NCI-H510A treated with DMSO at 0.1 percent for 48 hours (cell line): ENCODE measurements around the gene OR8D1.
"Not testable (repeated sequence)": the region's sequence is repeated elsewhere in the genome, so short reads cannot be mapped to it uniquely, and the experiment has no call there.

Experiments used
- DNase-seq: peaks from one replicate; lab custom pipeline; 2025; lab: John Stamatoyannopoulos, UW

OR8D1 gene

GRCh38 chr11:124285610-124286344 is 28.0 kb downstream of the OR8D1 start:
- DNase-seq, result no peak

GRCh38 chr11:124278261-124278660 is 35.5 kb downstream of the OR8D1 start:
- no peak for DNase-seq

- no peak for DNase-seq
These were observed 35.9 kb downstream of the OR8D1 start for GRCh38 chr11:124277804-124278203.

- no peak for DNase-seq
These were observed 36.5 kb downstream of the OR8D1 start for GRCh38 chr11:124277207-124277606.

- no peak for DNase-seq
These were observed 37.7 kb downstream of the OR8D1 start for GRCh38 chr11:124276081-124276480.

GRCh38 chr11:124274000-124274399 is 39.7 kb downstream of the OR8D1 start:
- DNase-seq, result no peak

GRCh38 chr11:124270886-124271285 is 42.9 kb downstream of the OR8D1 start:
- DNase-seq, result not testable (repeated sequence)

GRCh38 chr11:124265041-124265440 is 48.7 kb downstream of the OR8D1 start:
- DNase-seq, result not testable (repeated sequence)

GRCh38 chr11:124256076-124256475 is 57.7 kb downstream of the OR8D1 start, which contains the start of gene OR8G5:
TSS of gene OR8G5 (plus strand) at chr11:124256376. CDS start at chr11:124264932, 8,556 bp downstream.
- DNase-seq, result no peak
